HG02759 (cell line): ENCODE measurements around the gene PROSER3.

Experiments used
- ATAC-seq: cut with Tn5 transposase; IDR thresholded peaks from one replicate; pipeline ENCODE4 v1.9.1; 2021; ENCODE audit warnings: mild to moderate bottlenecking, moderate library complexity; ENCODE audit not compliant: unreplicated experiment

The PROSER3 gene

GRCh38 chr19:35775298-35776101 lies 17.5 kb downstream of the PROSER3 start, which contains the start of gene ARHGAP33:
TSS of gene ARHGAP33 (plus strand) at chr19:35775564. CDS start at chr19:35775659, 95 bp downstream.
- ATAC-seq, result peak; percentile 95

GRCh38 chr19:35776102-35776788 lies 18.3 kb downstream of the PROSER3 start:
- ATAC-seq, result no peak

GRCh38 chr19:35777086-35777841 lies 19.3 kb downstream of the PROSER3 start:
- ATAC-seq, result no peak

GRCh38 chr19:35777961-35778360 lies 20.0 kb downstream of the PROSER3 start:
- no peak for ATAC-seq

GRCh38 chr19:35779033-35779432 lies 21.1 kb downstream of the PROSER3 start:
- no peak for ATAC-seq

GRCh38 chr19:35780058-35780457 lies 22.1 kb downstream of the PROSER3 start:
- ATAC-seq, result no peak

- ATAC-seq, result no peak
Measured at GRCh38 chr19:35780717-35781116, 22.7 kb downstream of the PROSER3 start.

- ATAC-seq, result no peak
Measured at GRCh38 chr19:35781650-35782049, 23.7 kb downstream of the PROSER3 start.

GRCh38 chr19:35782589-35782988 lies 24.6 kb downstream of the PROSER3 start:
- ATAC-seq, result no peak

GRCh38 chr19:35783469-35784434 lies 25.8 kb downstream of the PROSER3 start:
- no peak for ATAC-seq

- ATAC-seq, result no peak
Measured at GRCh38 chr19:35784503-35785338, 26.7 kb downstream of the PROSER3 start.

- ATAC-seq, result no peak
Measured at GRCh38 chr19:35785339-35785627, 27.3 kb downstream of the PROSER3 start.

GRCh38 chr19:35786299-35787160 lies 28.6 kb downstream of the PROSER3 start:
- no peak for ATAC-seq

GRCh38 chr19:35787227-35787799 lies 29.3 kb downstream of the PROSER3 start:
- ATAC-seq, result no peak

GRCh38 chr19:35788205-35788960 lies 30.4 kb downstream of the PROSER3 start:
- ATAC-seq, result no peak

GRCh38 chr19:35789195-35789977 lies 31.4 kb downstream of the PROSER3 start:
- ATAC-seq, result no peak
